WTC11 (cell line): Measurements from ENCODE around the gene RHOH. TPM values are rescaled to one million over a fixed set of nuclear protein-coding genes. Genes with fewer than 3 reads are reported as not detected.
A peak's percentile ranks its signal among the peaks of the same experiment; 100 is the strongest.

Experiments used
- ATAC-seq: fragments of 200-7000 bp; cut with Tn5 transposase; 2 replicates; pipeline ENCODE4 v1.10.0; 2021; ENCODE audit warnings: mild to moderate bottlenecking, moderate library complexity
- CTCF ChIA-PET: fragments of 300-600 bp; sonication (Branson Sonifier 250); formaldehyde crosslinking; loops from one replicate; lab custom pipeline; 2021; ENCODE audit warnings: antibody characterized with exemption; lab: Charles Lee
- POLR2A ChIA-PET: fragments of 350-600 bp; sonication (Branson Sonifier 250); formaldehyde crosslinking; loops from one replicate; lab custom pipeline; 2021; ENCODE audit warnings: antibody characterized with exemption; lab: Charles Lee
- DNase-seq: peaks from one replicate; pipeline ENCODE4 v3.0.0; 2021; ENCODE audit warnings: low spot score
- H3K27ac Mint-ChIP-seq: 2 replicates; pipeline ENCODE4 v1.8.0; 2021; ENCODE audit warnings: mixed read lengths
- H3K27me3 Mint-ChIP-seq: 2 replicates; pipeline ENCODE4 v1.8.0; 2021; ENCODE audit warnings: low read depth, mild to moderate bottlenecking, moderate library complexity, mixed read lengths
- H3K36me3 Mint-ChIP-seq: 2 replicates; pipeline ENCODE4 v1.8.0; 2021; ENCODE audit warnings: mixed read lengths
- H3K4me1 Mint-ChIP-seq: 2 replicates; pipeline ENCODE4 v1.8.0; 2022; ENCODE audit warnings: mixed read lengths
- H3K4me3 Mint-ChIP-seq: 2 replicates; pipeline ENCODE4 v1.8.0; 2021; ENCODE audit warnings: mild to moderate bottlenecking, moderate library complexity, mixed read lengths
- H3K9me3 Mint-ChIP-seq: 2 replicates; pipeline ENCODE4 v1.8.0; 2021; ENCODE audit warnings: mixed read lengths
- AFF4 ChIP-seq: sonication (generic); formaldehyde crosslinking; IDR thresholded peaks from 2 replicates; pipeline ENCODE4 v1.8.1; 2023; ENCODE audit warnings: mild to moderate bottlenecking, missing genetic modification reagents, borderline replicate concordance
- AR ChIP-seq: fragments of 250-450 bp; sonication (Bioruptor Pico); IDR thresholded peaks from 2 replicates; pipeline ENCODE4 v1.9.0; 2021; ENCODE audit warnings: mild to moderate bottlenecking
- ARID4B ChIP-seq: sonication (generic); formaldehyde crosslinking; IDR thresholded peaks from 2 replicates; pipeline ENCODE4 v1.8.0; 2023; ENCODE audit warnings: missing genetic modification reagents, mild to moderate bottlenecking, borderline replicate concordance
- ATF1 ChIP-seq: sonication (generic); formaldehyde crosslinking; IDR thresholded peaks from 2 replicates; pipeline ENCODE4 v1.8.1; 2023; ENCODE audit warnings: mild to moderate bottlenecking, moderate library complexity, missing genetic modification reagents
- CREM ChIP-seq: sonication (generic); formaldehyde crosslinking; IDR thresholded peaks from 2 replicates; pipeline ENCODE4 v1.8.1; 2022; ENCODE audit warnings: mild to moderate bottlenecking, missing genetic modification reagents, moderate library complexity
- IRF2 ChIP-seq: sonication (generic); formaldehyde crosslinking; IDR thresholded peaks from 2 replicates; pipeline ENCODE4 v1.8.0; 2022; ENCODE audit warnings: low read depth, missing genetic modification reagents, borderline replicate concordance
- OVOL2 ChIP-seq: fragments of 250-450 bp; sonication (Bioruptor Pico); IDR thresholded peaks from 2 replicates; pipeline ENCODE4 v1.9.0; 2021; ENCODE audit warnings: mild to moderate bottlenecking, borderline replicate concordance
- SMAD3 ChIP-seq: sonication (generic); formaldehyde crosslinking; IDR thresholded peaks from 2 replicates; pipeline ENCODE4 v1.8.0; 2022; ENCODE audit warnings: missing genetic modification reagents, mild to moderate bottlenecking, borderline replicate concordance
- SMAD4 ChIP-seq: sonication (generic); formaldehyde crosslinking; IDR thresholded peaks from 2 replicates; pipeline ENCODE4 v1.8.0; 2022; ENCODE audit warnings: mild to moderate bottlenecking, missing genetic modification reagents
- SP1 ChIP-seq: sonication (generic); formaldehyde crosslinking; conservative IDR thresholded peaks from 2 replicates; pipeline ENCODE4 v1.8.1; 2022; ENCODE audit warnings: missing genetic modification reagents
- ZNF425 ChIP-seq: fragments of 250-450 bp; sonication (Bioruptor Pico); conservative IDR thresholded peaks from 2 replicates; pipeline ENCODE4 v1.9.0; 2021; ENCODE audit warnings: mild to moderate bottlenecking
- ZNF512 ChIP-seq: sonication (generic); formaldehyde crosslinking; IDR thresholded peaks from 2 replicates; pipeline ENCODE4 v1.8.1; 2022; ENCODE audit warnings: missing genetic modification reagents, borderline replicate concordance
- ZSCAN18 ChIP-seq: fragments of 250-450 bp; sonication (Bioruptor Pico); IDR thresholded peaks from 2 replicates; pipeline ENCODE4 v2.1.2; 2022; ENCODE audit warnings: mild to moderate bottlenecking, moderate library complexity
- total RNA-seq: library from RNA; stranded (reverse); gene quantifications from 3 replicates; pipeline ENCODE4 v1.2.3, GENCODE V29; 2021

Gene RHOH
- total RNA-seq, 1 experiment from 2014 or later: 8.7 TPM

- Mint-ChIP-seq H3K4me1 (0 out of 2 replicates have a peak, but pooled peaks cover 7% of the 10 kb centered on the region), H3K27me3 (no peaks in the 10 kb centered on the region), H3K9me3 (no peaks in the 10 kb centered on the region), H3K36me3 (peaks cover 9% of the 10 kb centered on the region), H3K27ac (peak overlapping the region; percentile 65; the same call in 1 of the 2 replicates), H3K4me3 (no peak overlapping the region)
- no peak for DNase-seq
- POLR2A ChIA-PET: no interaction called here
- CTCF ChIA-PET: no interaction called here
- ATAC-seq: no peak
- no peak for TF ChIP-seq SMAD3 (CRISPR knock-in tag)
- TF ChIP-seq CREM (CRISPR knock-in tag): no peak
- TF ChIP-seq ZSCAN18 (CRISPR knock-in tag): no peak
These were observed 43.3 kb downstream of the RHOH start for GRCh38 chr4:40240040-40240653.

GRCh38 chr4:40241026-40241425, 44.2 kb downstream of the RHOH start:
- ChIA-PET POLR2A (no interaction called here), CTCF (no interaction called here)
- Mint-ChIP-seq H3K27ac (no peak overlapping the region), H3K4me1 (peaks cover 11% of the 10 kb centered on the region; the same call in 1 of the 2 replicates), H3K9me3 (no peaks in the 10 kb centered on the region), H3K4me3 (no peak overlapping the region), H3K36me3 (peaks cover 9% of the 10 kb centered on the region), H3K27me3 (no peaks in the 10 kb centered on the region)
- TF ChIP-seq AR (no peak), ATF1 (CRISPR knock-in tag) (no peak), ZNF512 (no peak), IRF2 (CRISPR knock-in tag) (no peak), SMAD4 (no peak), ARID4B (CRISPR knock-in tag) (no peak)
- DNase-seq (no peak), ATAC-seq (no peak)

- ChIA-PET POLR2A (no interaction called here), CTCF (no interaction called here)
- Mint-ChIP-seq H3K4me3 (no peak overlapping the region), H3K27ac (no peak overlapping the region), H3K9me3 (no peaks in the 10 kb centered on the region), H3K27me3 (no peaks in the 10 kb centered on the region), H3K36me3 (peaks cover 9% of the 10 kb centered on the region), H3K4me1 (peaks cover 12% of the 10 kb centered on the region; the same call in 1 of the 2 replicates)
- ATAC-seq (no peak), DNase-seq (no peak)
- TF ChIP-seq ZNF425 (CRISPR knock-in tag): no peak
- no peak for TF ChIP-seq OVOL2 (CRISPR knock-in tag)
- TF ChIP-seq AFF4 (CRISPR knock-in tag): no peak
- TF ChIP-seq SP1: no peak
These were observed 45.1 kb downstream of the RHOH start for GRCh38 chr4:40241941-40242340.
